ENCODE results near the gene BTBD9.

DNA sequence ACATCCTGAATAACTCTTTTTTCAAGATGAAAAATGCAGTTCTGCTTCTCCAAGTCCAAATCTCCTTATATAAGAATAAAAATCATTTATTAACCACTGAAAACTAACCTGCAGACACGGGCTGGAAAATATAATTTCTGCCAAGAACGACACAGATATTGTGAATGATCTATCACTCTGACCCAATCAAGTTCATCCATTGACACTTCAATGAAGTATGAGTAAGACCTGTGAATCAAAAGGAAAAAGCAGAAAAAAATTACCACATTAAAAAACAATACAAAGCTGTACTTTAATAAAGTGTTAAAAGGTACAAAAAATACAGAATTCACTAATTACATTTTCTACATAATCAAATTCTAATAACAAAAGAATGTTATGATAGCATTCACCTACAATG is 62.2 kb downstream of the BTBD9 start:
- TF ChIP-seq POLR2A (IDR thresholded peaks at IDR 0.05) = no peak
- TF ChIP-seq, protein P1, sequence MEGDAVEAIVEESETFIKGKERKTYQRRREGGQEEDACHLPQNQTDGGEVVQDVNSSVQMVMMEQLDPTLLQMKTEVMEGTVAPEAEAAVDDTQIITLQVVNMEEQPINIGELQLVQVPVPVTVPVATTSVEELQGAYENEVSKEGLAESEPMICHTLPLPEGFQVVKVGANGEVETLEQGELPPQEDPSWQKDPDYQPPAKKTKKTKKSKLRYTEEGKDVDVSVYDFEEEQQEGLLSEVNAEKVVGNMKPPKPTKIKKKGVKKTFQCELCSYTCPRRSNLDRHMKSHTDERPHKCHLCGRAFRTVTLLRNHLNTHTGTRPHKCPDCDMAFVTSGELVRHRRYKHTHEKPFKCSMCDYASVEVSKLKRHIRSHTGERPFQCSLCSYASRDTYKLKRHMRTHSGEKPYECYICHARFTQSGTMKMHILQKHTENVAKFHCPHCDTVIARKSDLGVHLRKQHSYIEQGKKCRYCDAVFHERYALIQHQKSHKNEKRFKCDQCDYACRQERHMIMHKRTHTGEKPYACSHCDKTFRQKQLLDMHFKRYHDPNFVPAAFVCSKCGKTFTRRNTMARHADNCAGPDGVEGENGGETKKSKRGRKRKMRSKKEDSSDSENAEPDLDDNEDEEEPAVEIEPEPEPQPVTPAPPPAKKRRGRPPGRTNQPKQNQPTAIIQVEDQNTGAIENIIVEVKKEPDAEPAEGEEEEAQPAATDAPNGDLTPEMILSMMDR (IDR thresholded peaks at IDR 0.05) = no peak
